H9 (cell line): Measurements from ENCODE around the gene AURKA. TPM values are rescaled to one million over a fixed set of nuclear protein-coding genes. Genes with fewer than 3 reads are reported as not detected.

ENCODE experiments used
- DNase-seq: peaks from one replicate; pipeline ENCODE4 v3.0.0-alpha.2; 2017
- H2AFZ ChIP-seq: one replicate; pipeline ENCODE4 v1.6.1; 2013; ENCODE audit warnings: mild to moderate bottlenecking, low read length, control low read depth, moderate library complexity
- H2AK5ac ChIP-seq: 2 replicates; pipeline ENCODE4 v1.6.1; 2013; ENCODE audit warnings: low read length, control low read depth, mixed read lengths; ENCODE audit not compliant: insufficient read length
- H2BK120ac ChIP-seq: one replicate; pipeline ENCODE4 v1.6.1; 2013; ENCODE audit warnings: low read depth, mild to moderate bottlenecking, low read length, control low read depth, inconsistent platforms; ENCODE audit not compliant: poor library complexity, severe bottlenecking
- H2BK12ac ChIP-seq: 2 replicates; pipeline ENCODE4 v1.6.1; 2013; ENCODE audit warnings: low read length, control low read depth, mixed read lengths, low read depth; ENCODE audit not compliant: insufficient read length
- H2BK15ac ChIP-seq: 2 replicates; pipeline ENCODE4 v1.6.1; 2013; ENCODE audit warnings: low read depth, low read length, control low read depth
- H2BK20ac ChIP-seq: one replicate; pipeline ENCODE4 v1.6.1; 2013; ENCODE audit warnings: low read depth, mild to moderate bottlenecking, low read length, control low read depth, inconsistent platforms; ENCODE audit not compliant: poor library complexity, severe bottlenecking
- H2BK5ac ChIP-seq: 2 replicates; pipeline ENCODE4 v1.6.1; 2013; ENCODE audit warnings: low read length, control low read depth, mixed read lengths; ENCODE audit not compliant: insufficient read length
- H3K14ac ChIP-seq: 2 replicates; pipeline ENCODE4 v1.6.1; 2013; ENCODE audit warnings: low read length, control low read depth; ENCODE audit not compliant: insufficient read depth
- H3K18ac ChIP-seq: 2 replicates; pipeline ENCODE4 v1.6.1; 2013; ENCODE audit warnings: low read depth, mild to moderate bottlenecking, mixed read lengths, low read length, control low read depth; ENCODE audit not compliant: insufficient read length
- H3K23ac ChIP-seq: 2 replicates; pipeline ENCODE4 v1.6.1; 2013; ENCODE audit warnings: low read length, control low read depth, mixed read lengths, low read depth; ENCODE audit not compliant: insufficient read length
- H3K23me2 ChIP-seq: 2 replicates; pipeline ENCODE4 v1.6.1; 2013; ENCODE audit warnings: low read depth, mild to moderate bottlenecking, mixed read lengths, low read length, control low read depth; ENCODE audit not compliant: insufficient read length, poor library complexity, severe bottlenecking
- H3K27ac ChIP-seq: 2 replicates; pipeline ENCODE4 v1.5.1; 2013; ENCODE audit warnings: low read length, control low read depth, mixed read lengths, low read depth; ENCODE audit not compliant: insufficient read length
- H3K27me3 ChIP-seq: 2 replicates; pipeline ENCODE4 v1.6.1; 2013; ENCODE audit warnings: low read length, control low read depth, inconsistent platforms; ENCODE audit not compliant: insufficient read depth
- H3K4ac ChIP-seq: 2 replicates; pipeline ENCODE4 v1.6.1; 2013; ENCODE audit warnings: low read depth, mild to moderate bottlenecking, control low read depth, inconsistent platforms, low read length, moderate library complexity
- H3K4me1 ChIP-seq: 2 replicates; pipeline ENCODE4 v1.6.1; 2013; ENCODE audit warnings: low read length, control low read depth, inconsistent platforms; ENCODE audit not compliant: insufficient read depth
- H3K4me2 ChIP-seq: 2 replicates; pipeline ENCODE4 v1.6.1; 2013; ENCODE audit warnings: low read length, control low read depth, mixed read lengths; ENCODE audit not compliant: insufficient read length, insufficient read depth
- H3K56ac ChIP-seq: 2 replicates; pipeline ENCODE4 v1.6.1; 2013; ENCODE audit warnings: low read depth, mild to moderate bottlenecking, mixed read lengths, low read length, control low read depth; ENCODE audit not compliant: insufficient read length
- H3K79me1 ChIP-seq: 2 replicates; pipeline ENCODE4 v1.6.1; 2013; ENCODE audit warnings: low read depth, mild to moderate bottlenecking, moderate library complexity, low read length, control low read depth, inconsistent platforms; ENCODE audit not compliant: insufficient read depth, poor library complexity, severe bottlenecking
- H3K79me2 ChIP-seq: 2 replicates; pipeline ENCODE4 v1.6.1; 2013; ENCODE audit warnings: low read length, control low read depth, inconsistent platforms; ENCODE audit not compliant: insufficient read depth
- H3K9ac ChIP-seq: 2 replicates; pipeline ENCODE4 v1.6.1; 2013; ENCODE audit warnings: low read length, control low read depth, mixed read lengths; ENCODE audit not compliant: insufficient read length; ENCODE audit errors: extremely low read depth
- H3K9me3 ChIP-seq: one replicate; pipeline ENCODE4 v1.6.1; 2013; ENCODE audit warnings: low read depth, low read length, inconsistent platforms; ENCODE audit not compliant: control insufficient read depth
- H3T11ph ChIP-seq: one replicate; pipeline ENCODE4 v1.6.1; 2013; ENCODE audit warnings: mild to moderate bottlenecking, low read length, control low read depth, inconsistent platforms
- H4K20me1 ChIP-seq: one replicate; pipeline ENCODE4 v1.6.1; 2013; ENCODE audit not compliant: control insufficient read depth, insufficient read length, insufficient read depth
- H4K5ac ChIP-seq: 2 replicates; pipeline ENCODE4 v1.6.1; 2013; ENCODE audit warnings: low read depth, mild to moderate bottlenecking, mixed read lengths, low read length, control low read depth; ENCODE audit not compliant: insufficient read length
- H4K8ac ChIP-seq: replicated peaks from 2 replicates; pipeline ENCODE4 v1.6.1; 2013; ENCODE audit warnings: low read length, control low read depth, mixed read lengths, low read depth; ENCODE audit not compliant: insufficient read length
- H4K91ac ChIP-seq: 2 replicates; pipeline ENCODE4 v1.6.1; 2013; ENCODE audit warnings: low read depth, mild to moderate bottlenecking, moderate library complexity, mixed read lengths, low read length, control low read depth; ENCODE audit not compliant: insufficient read length
- H3K27ac Mint-ChIP-seq, 3 experiments: 2 replicates in 2 of 3; 3 replicates in 1 of 3; pipeline ENCODE4 v1.8.0; 2020 to 2021; ENCODE audit warnings: mixed read lengths in 3 of 3, mild to moderate bottlenecking in 1 of 3, moderate library complexity in 1 of 3
- H3K27me3 Mint-ChIP-seq: 2 replicates; pipeline ENCODE4 v1.8.0; 2021; ENCODE audit warnings: low read depth, mild to moderate bottlenecking, moderate library complexity, mixed read lengths
- H3K36me3 Mint-ChIP-seq, 3 experiments: 2 replicates in 2 of 3; 3 replicates in 1 of 3; pipeline ENCODE4 v1.8.0; 2020 to 2021; ENCODE audit warnings: low read depth in 3 of 3, mixed read lengths in 3 of 3; ENCODE audit not compliant: insufficient read depth in 1 of 3
- H3K4me1 Mint-ChIP-seq, 2 experiments: 2 replicates each; pipeline ENCODE4 v1.8.0; 2020; ENCODE audit warnings: mixed read lengths in 2 of 2
- H3K4me3 Mint-ChIP-seq, 2 experiments: 2 replicates in 1 of 2; 3 replicates in 1 of 2; pipeline ENCODE4 v1.8.0; 2020 to 2021; ENCODE audit warnings: mild to moderate bottlenecking in 2 of 2, mixed read lengths in 2 of 2, moderate library complexity in 1 of 2
- H3K9me3 Mint-ChIP-seq, 2 experiments: 2 replicates in 1 of 2; 3 replicates in 1 of 2; pipeline ENCODE4 v1.8.0; 2020; ENCODE audit warnings: mild to moderate bottlenecking in 2 of 2, mixed read lengths in 2 of 2, moderate library complexity in 1 of 2
- WGBS: extraction: QIAGEN DNeasy Blood & Tissue Kit; methylation state at CpG from one replicate; pipeline ENCODE4 v1.1.7; 2013; ENCODE audit warnings: missing lambda C conversion rate, low lambda C conversion rate, mixed read lengths; ENCODE audit not compliant: insufficient read length; ENCODE audit errors: extremely low coverage; 5-methylcytosine and 5-hydroxymethylcytosine counted together
- total RNA-seq: library from RNA; stranded (reverse); gene quantifications from 2 replicates; pipeline ENCODE4 v1.2.1, GENCODE V29; 2021
- TF ChIP-seq, protein P1 (sequence below): fragments of 200-600 bp; sonication (generic); conservative IDR thresholded peaks from 3 replicates; pipeline ENCODE4 v1.8.0; 2021; ENCODE audit warnings: antibody characterized with exemption, mild to moderate bottlenecking

Gene AURKA
- total RNA-seq, 1 experiment from 2014 or later: 86.8 TPM

DNA sequence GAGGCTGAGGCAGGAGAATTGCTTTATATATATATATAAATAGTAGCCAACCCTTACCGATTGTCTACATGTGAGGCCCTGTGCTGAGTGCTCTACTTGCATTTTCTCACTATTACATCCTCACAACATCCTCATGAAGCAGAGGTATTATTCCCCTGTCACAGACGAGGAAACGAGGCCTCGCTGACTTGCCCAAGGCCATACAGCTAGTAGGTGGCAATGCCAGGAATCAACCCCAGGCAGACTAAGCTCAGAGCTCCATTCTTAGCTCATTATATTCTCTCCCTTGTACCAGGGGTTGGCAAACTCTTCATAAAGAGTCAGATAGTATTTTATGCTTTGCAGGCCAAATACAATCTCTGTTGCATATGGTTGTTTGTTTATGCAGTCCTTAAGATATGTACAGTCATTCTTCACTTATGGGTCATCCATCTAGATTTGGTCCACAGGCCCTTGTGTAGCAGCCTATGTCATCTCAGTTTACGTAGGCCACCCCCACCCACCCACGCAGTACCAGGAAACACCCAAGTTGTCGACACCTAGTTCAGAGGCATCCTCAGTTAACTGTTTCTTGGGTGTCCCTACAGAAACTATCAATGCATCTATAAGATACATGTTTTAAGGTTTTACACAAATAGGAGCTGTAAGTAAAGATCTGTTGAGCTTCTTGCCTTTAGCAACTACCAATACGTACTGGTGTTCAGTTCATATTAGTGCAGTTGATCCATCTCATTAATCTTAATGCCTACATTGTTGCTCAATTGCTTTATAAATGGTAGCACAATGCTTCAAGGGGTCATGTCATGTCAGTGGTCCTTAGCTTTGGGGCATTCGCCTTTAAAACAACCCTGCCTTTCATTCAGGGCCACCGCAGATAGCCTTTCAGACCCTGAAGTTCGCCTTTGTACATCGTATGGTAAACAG, 23.1 kb upstream of the AURKA start:
- no peaks in the 10 kb centered on the region for H3K9me3 Mint-ChIP-seq
- H3K27me3 Mint-ChIP-seq: peaks cover 16% of the 10 kb centered on the region
- H3K4me1 Mint-ChIP-seq: no peaks in the 10 kb centered on the region
- Histone ChIP-seq H3K4ac (no peak overlapping the region), H2AFZ (no peak overlapping the region), H3K79me2 (no peaks in the 10 kb centered on the region), H4K91ac (no peak overlapping the region), H3K9ac (no peak overlapping the region), H2BK20ac (no peak overlapping the region), H3K56ac (no peak overlapping the region), H4K8ac (no peak overlapping the region), H3K23me2 (no peaks in the 10 kb centered on the region), H3K27me3 (no peaks in the 10 kb centered on the region), H4K5ac (no peak overlapping the region), H3K4me1 (no peaks in the 10 kb centered on the region), H3K23ac (no peak overlapping the region), H2BK12ac (no peak overlapping the region), H3K18ac (no peak overlapping the region), H3K14ac (no peak overlapping the region), H3K4me2 (no peak overlapping the region), H3K79me1 (no peaks in the 10 kb centered on the region), H2BK120ac (no peak overlapping the region), H3T11ph (no peak overlapping the region), H2AK5ac (no peak overlapping the region), H4K20me1 (no peaks in the 10 kb centered on the region), H2BK15ac (no peak overlapping the region), H3K27ac (no peak overlapping the region), H3K9me3 (no peaks in the 10 kb centered on the region), H2BK5ac (no peak overlapping the region)
- WGBS: no CpG with 5 or more reads among the region's 12 CpGs
- TF ChIP-seq, protein P1, sequence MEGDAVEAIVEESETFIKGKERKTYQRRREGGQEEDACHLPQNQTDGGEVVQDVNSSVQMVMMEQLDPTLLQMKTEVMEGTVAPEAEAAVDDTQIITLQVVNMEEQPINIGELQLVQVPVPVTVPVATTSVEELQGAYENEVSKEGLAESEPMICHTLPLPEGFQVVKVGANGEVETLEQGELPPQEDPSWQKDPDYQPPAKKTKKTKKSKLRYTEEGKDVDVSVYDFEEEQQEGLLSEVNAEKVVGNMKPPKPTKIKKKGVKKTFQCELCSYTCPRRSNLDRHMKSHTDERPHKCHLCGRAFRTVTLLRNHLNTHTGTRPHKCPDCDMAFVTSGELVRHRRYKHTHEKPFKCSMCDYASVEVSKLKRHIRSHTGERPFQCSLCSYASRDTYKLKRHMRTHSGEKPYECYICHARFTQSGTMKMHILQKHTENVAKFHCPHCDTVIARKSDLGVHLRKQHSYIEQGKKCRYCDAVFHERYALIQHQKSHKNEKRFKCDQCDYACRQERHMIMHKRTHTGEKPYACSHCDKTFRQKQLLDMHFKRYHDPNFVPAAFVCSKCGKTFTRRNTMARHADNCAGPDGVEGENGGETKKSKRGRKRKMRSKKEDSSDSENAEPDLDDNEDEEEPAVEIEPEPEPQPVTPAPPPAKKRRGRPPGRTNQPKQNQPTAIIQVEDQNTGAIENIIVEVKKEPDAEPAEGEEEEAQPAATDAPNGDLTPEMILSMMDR: no peak
- DNase-seq: no peak
- no peak overlapping the region for H3K4me3 Mint-ChIP-seq
- H3K27ac Mint-ChIP-seq: no peak overlapping the region
- no peaks in the 10 kb centered on the region; a peak in 1 of 7 replicates for H3K36me3 Mint-ChIP-seq
